Superior temporal gyrus (tissue), 1 donor: ENCODE measurements around the gene DRG1.
"Not testable (repeated sequence)": the region's sequence is repeated elsewhere in the genome, so short reads cannot be mapped to it uniquely, and the experiment has no call there.

Experiments used
- DNase-seq: peaks from one replicate; pipeline ENCODE4 v3.0.0-alpha.2; 2016; ENCODE audit errors: extremely low spot score

Gene DRG1, protein sequence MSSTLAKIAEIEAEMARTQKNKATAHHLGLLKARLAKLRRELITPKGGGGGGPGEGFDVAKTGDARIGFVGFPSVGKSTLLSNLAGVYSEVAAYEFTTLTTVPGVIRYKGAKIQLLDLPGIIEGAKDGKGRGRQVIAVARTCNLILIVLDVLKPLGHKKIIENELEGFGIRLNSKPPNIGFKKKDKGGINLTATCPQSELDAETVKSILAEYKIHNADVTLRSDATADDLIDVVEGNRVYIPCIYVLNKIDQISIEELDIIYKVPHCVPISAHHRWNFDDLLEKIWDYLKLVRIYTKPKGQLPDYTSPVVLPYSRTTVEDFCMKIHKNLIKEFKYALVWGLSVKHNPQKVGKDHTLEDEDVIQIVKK

DNA sequence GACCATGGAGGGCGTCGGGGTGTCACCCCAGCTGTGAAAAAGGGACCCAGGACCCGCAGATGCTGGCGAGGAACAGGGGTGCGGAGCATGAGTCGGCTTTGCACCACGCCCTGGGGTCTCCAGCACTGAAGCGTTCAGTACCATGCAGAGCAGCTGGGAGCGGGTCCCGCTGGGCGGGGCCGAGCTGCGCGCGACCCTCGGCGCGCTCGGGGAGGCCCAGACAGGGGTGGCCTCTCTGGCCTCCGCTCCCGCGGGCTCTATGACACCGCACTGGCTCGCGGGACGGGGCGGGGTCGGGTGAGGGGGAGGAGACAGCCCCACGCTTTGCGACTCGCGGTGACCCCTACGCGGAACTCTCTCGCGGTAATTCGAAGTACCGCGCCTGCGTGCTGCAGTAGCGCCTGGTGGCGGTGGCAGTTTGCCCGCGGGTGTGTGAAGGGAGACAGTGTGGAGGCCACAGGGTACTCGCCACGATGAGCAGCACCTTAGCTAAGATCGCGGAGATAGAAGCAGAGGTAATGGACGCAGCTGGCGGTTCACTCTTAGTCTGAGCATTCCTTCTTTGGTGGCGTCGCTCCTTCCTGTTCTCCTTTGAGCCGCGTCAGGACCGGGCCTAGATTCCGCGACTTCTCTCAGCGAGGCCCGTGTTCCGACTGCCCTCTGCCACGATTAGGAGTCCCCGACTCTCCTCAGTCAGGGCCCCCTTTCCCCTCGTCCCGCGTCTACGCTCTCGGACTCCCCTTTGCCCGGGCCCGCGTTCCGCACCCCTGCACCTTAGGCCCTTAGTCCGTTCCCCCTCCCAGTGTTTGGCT is at the start of gene DRG1:
TSS of gene DRG1 (plus strand) at position 394 of the 812 bp plus-strand sequence. CDS start at position 474, 80 bp downstream.
- DNase-seq = peak; percentile 98

DNA sequence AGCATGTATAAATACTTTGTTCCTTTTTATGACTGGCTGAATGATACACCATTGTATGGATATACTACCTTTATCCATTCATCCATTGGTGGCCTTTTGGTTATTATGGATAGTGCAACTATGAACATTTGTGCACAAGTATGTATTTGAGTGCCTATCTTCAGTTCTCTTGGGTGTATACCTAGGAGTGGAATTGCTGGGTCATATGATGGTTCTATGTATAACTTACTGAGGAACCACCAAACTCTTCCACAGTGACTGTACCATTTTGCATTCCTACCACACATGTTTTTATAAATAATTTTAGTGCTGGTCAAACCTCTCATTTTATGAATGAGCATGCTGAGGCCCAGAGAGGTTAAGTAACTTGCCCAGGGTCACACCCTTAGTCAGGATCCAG is 49.4 kb upstream of the DRG1 start:
- no peak for DNase-seq

DNA sequence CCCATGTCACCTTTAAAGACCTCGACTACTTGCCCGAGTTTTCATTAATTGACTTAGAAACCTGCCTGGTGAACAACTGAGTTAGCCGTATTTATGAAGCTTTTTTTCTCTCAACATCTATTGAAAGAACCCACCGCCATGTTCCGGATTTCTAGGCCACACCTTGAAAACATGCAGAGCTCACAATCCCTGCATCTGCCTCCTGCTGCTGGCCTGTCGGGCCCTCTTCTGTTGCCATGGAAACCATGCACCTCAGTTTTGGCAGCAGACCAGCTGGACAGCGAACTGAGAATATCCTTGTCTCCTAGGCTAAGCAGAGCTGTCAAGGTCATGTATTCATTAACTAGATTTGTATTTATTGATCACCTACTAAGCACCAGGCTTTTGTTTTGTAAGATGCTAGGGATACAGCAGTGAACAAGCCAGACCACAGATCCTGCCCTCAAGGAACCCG is 49.0 kb upstream of the DRG1 start:
- DNase-seq = no peak

DNA sequence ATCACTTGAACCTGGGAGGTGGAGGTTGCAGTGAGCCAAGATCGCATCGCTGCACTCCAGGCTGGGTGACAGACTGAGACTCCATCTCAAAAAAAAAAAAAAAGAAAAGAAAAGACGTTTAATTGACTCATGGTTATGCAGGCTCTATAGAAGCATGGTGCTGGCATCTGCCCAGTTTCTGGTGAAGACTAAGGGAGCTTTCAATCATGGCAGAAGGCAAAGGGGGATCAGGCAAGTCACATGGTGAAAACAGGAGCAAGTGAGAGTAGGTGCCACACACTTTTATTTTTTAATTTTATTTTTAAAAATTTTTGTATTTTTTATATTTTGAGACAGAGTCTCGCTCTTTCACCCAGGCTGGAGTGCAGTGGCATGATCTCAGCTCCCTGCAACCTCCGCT is 44.9 kb upstream of the DRG1 start:
- DNase-seq = no peak

DNA sequence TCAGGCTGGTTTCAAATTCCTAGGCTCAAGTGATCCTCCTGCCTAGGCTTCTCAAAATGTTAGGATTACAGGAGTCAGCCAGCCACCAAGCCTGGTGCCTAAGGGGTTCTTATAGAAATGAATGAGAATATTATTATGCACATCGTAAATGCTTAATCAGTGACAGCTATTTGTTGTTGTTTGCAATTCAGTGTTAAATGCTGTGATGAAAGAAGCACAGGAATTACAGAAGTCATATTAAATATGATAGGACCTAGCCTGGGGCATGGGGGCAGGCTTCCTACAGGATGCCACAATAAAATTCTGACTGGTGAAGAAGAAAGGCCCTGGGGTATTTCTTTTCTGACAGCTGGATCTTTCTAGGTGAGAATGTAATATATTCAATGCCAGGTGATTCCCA is 39.4 kb upstream of the DRG1 start:
- no peak for DNase-seq

DNA sequence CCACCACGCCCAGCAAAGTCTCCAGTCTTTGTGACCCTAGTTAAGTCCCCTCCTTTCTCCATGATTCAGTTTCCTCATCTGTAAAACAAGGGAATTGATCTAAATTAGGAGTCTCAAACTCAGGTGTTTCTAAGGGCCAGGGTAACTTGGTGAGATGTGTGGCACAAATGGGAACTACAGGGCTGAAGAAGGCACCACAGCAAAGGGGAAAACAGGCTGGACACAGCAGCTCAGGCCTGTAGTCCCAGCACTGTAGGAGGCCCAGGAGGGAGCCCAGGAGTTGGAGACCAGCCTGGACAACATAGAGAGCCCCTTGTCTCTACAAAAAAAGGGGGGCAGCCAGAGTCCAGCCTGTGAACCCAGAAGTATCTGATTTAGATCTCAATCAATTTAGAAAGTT is 37.7 kb upstream of the DRG1 start:
- no peak for DNase-seq

DNA sequence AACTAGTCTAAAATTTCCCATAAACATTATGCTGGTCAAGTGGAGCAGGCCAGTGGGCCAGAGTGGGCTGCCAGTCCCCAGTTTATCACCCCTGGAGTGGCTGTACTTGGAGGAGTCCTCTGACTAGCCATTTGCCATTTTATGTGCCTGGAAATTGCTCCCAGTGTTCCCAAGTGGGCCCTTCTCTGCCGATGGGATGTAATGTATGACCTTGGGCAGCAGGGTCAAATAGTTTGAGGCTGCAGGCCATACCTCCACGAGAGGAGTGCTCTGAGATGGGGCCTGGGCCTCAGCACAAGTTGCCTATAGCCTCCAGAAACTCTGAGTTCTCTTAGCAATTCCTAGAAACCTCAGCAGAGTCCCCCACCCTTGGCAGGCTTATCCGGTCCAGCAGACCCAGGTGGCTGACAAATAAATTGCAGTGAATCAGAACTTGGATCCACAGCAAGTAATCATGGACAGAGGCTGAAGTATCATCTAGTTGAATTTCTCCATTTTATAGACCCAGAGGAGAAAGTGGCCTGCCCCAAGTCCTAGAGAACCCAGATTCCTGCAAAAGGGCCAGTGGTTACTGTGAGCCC is 35.4 kb upstream of the DRG1 start:
- no peak for DNase-seq

DNA sequence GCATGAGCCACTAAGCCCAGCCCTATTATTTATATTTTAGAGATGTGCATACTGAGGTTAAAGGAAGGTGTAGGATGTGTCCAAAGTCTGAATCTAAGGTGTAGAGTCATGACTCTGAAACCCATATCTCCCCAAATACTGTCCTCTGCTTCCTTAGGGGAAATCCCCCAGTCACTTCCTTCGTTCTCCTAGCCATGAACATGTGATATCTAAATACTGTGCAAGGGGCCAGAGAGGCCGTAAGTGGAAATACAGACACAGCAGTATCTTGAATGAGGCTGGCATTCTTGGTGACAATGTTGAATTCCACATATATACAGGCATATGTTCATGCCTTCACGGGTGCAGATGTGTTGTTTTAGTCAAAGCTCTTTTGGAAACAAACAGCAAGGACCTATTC is 32.0 kb upstream of the DRG1 start:
- DNase-seq = no peak

DNA sequence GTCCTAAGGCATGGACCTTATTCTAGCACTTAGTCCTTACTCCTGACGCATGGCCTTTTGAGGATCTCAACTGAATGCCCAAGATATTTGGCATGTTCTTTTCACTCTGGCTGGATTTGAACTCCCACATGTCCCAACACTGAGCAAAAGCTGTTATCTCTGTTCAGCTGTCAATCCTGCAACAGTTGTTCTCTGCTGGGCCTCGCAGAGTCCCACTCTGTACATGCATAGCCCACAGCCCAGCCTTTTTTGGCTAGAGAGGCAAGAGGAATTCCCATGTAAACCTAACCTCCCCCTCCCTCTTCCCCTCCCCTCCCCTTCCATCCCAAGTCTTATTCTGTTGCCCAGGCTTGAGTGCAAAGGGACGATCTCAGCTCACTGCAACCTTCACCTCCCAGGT is 21.8 kb upstream of the DRG1 start:
- no peak for DNase-seq

DNA sequence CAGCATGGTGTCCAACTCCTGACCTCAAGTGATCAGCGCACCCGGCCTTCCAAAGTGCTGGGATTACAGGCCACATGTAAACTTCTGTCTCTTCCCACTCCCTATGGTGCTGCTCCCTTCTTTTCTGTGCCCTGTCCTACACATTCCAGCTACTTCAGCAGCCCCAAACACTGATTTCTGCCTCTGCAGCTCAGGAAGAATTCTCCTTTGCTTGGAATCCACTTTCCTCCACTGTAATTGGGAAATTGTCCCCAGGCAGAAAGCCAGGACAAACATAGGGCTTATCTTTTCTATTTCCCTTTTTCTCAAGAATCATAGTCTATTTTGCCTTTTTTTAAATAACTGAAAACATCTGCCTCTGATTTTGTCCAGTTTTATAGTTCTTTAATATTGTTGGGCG is 21.3 kb upstream of the DRG1 start:
- DNase-seq = no peak

DNA sequence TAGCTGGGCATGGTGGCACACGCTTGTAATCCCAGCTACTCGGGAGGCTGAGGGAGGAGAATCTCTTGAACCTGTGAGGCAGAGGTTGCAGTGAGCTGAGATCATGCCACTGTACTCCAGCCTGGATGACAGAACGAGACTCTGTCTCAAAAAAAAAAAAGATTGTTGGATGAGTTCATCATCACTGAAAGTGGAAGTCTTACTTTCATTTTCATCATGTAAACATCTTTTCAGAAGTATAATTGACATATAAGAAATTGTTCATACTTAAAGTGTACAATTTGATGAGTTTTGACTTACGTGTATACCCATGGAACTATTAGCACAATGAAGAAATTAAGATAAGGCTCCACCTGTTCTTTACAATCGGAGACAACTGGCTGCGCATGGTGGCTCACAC is 20.8 kb upstream of the DRG1 start:
- not testable (repeated sequence) for DNase-seq

DNA sequence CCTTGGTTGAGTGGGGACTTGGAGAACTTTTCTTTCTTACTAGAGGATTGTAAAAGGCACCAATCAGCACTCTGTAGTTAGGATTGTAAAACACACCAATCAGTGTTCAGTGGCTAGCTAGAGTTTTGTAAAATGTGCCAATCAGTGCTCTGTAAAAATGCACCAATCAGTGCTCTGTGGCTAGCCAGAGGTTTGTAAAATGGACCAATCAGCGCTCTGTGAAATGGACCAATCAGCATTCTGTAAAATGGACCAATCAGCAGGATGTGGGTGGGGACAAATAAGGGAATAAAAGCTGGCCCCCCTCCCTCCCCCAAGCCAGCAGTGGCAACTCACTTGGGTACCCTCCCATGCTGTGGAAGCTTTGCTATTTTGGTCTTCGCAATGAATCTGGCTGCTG is 5.5 kb upstream of the DRG1 start:
- no peak for DNase-seq

DNA sequence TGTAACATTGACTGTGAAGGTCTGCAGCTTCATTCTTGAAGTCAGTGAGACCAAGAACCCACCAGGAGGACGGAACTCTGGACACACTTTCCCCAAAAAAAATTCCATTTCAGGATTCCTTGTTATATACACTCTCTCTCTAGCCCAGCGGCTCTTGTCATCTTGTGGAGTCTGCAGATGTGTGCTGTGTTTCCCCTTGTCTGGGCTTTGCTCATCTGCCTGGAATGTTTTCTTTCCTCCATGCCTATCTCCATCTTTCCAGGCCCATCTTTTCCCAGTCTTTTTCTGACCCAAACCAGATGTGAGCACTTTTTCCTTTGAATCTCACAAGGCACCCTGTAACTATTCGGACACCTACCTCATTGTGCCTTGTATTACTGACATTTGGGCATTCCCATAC is 5.1 kb upstream of the DRG1 start:
- no peak for DNase-seq

DNA sequence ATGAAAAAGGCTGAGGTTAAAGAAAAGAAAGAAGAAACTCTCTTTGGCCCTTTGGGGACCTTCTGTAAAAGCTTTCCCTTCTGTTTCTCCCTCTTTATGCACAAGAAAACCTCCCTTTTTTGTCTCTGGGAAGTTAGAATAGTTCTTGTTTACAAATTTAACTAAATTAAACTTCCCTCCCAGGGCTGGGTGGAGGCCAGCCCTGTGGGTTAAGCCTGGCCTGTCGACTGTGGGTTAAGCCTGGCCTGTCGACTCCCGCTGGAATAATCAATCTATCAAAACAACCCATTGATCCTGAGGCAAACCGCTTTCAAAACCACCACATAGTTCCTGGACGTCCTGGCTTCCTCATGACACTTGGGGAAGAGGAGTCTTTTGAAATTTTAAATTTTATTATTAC is 1.2 kb upstream of the DRG1 start:
- DNase-seq = no peak

DNA sequence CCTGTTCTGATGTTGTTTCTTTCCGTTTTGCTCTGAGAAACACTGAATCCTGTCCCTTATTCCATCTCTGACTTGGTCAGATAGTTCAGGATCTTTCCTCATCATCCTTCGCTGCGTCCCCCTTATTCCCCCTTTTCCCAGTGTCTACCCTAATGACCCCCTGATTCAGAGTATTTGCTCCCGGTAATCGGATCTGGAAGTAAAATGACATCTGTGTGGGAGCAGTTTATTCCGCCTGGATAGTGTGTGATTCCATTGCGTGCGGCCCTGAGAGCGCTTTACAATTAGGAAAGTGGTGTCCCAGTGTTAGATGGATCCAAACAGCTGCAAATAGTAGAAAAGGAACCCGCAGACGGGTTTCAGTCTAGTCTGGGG is 606 bp downstream of the DRG1 start:
- no peak for DNase-seq

DNA sequence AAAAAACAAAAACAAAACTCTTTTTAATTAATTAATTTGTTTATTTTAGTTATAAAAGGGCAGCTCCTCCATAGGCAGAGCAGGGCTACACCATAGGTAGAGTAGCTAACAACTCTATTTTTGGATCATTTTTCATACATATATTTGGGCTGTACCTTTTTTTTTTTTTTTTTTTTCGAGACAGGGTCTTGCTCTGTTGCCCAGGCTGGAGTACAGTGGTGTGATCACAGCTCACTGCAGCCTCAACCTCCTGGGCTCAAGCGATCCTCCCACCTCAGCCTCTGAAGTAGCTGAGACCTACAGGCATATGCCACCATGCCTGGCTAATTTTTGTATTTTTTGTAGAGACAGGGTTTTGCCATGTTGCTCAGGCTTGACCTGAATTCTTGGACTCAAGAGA is 2.9 kb downstream of the DRG1 start:
- DNase-seq = not testable (repeated sequence)

DNA sequence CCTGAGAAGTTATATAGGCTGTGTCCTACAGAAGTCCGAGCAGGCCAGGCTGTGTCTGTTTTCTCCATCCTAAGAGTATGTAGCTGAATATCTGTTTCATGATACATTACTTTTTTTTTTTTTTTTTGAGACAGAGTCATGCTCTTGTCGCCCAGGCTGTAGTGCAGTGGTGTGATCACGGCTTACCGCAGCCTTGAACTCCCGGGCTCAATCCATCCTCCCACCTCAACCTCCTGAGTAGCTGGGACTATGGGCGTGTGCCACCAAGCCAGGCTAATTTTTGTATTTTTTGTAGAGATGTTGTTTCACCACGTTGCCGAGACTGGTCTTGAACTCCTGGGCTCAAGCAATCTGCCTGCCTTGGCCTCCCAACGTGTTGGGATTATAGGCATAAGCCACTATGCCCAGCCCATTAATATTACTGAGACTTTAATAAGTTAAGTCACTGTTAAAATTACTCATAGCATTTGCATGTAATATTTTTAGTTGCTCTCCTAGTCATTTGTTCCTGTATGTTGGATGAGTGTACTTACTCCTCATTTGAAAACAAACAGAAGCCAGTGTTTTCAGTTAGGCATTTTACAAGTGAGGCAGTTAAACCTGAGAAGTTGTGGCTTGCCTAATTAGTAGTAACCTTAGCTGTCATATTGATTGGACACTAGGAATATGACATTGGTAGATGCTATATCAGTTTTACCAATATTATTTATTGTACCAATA is 26.1 kb downstream of the DRG1 start:
- no peak for DNase-seq

DNA sequence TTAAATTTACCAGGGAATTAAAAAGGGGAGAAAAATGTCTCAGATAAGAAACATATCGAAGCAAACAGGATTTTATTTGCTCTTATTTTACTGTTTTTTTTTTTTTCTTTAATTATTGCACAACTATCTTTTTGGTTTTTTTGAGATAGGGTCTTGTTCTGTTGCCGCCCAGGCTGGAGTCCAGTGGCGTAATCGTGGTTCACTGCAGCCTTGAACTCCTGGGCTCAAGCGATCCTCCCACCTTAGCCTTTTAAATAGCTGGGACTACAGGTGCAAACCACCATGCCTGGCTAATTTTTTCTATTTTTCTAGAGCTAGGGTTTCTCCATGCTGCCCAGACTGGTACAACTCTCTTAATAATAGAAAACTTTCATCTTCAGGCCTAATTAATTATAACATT is 32.5 kb downstream of the DRG1 start:
- DNase-seq = no peak

DNA sequence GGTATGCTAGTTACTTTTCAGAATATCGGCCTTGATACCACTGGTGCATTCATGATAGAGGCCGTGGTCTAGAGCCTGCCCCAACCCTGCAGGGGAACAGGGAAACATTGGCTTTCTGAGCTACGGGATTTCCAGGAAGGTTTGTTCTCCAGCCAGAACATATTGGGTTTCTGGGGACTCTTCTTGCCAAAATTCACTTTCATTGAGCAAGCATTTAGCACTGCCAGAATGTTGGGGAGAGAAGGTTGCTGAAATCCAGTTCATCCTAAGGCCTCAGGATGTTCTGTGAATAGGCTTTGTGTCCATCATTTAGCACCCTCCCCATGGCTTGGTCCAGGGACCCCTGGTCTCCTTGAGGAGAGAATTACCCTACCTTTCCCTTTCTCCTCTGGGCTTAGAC is 36.7 kb downstream of the DRG1 start:
- no peak for DNase-seq

DNA sequence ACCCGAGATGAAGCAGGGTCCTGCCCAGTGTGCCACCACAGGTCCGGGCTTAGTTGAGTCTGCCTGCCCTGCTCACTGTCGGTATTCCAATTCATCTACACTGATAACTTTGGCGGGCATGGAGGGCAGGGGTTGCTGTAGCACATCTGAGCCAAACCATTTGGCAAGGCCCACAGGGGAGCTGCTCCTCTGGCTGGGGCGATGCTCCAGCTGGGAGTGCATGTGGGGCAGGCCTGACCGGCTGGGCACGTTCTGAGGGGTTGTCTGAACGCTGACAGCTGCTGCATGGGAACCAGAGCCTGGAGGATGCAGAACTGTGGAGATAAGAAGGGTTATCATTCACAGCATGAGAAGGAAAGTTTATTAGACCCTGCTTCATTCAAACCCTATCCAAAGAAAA is 40.4 kb downstream of the DRG1 start:
- no peak for DNase-seq

DNA sequence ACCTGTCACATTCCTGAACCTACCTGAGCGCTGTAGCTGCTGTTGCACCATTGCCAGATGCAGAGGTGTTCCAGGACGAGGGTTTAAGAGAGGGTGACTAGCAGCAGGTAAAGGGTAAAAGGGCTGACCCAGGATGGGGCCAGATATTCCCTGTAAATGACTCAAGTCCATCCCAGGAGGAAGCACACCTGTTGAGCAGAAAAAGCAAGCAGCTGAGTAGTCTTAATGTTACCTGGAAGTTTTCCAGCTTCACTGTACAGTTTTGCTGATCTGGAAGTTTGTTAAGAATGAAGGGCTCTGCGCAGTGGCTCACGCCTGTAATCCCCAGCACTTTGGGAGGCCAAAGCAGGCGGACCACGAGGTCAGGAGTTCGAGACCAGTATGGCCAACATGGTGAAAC is 41.3 kb downstream of the DRG1 start:
- no peak for DNase-seq

DNA sequence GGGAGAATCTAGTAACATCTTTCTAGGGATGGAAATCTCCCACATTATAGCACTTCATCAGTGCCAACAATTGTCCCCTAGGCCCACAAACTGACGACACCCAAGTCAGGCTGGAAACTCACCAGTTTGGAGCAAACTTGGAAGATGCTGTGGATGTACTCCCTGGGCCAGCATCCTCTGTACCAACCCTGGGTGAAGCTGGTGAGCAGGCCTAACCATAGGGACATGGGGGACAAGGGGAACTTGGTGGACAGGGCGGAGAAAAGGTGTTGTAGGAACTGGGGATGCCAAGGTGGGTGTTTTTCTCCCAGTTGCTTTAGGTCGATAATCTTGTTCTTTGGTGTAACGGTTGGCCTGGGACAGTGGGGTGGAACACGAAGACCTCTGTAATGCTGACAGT is 42.2 kb downstream of the DRG1 start:
- peak; percentile 1 for DNase-seq
